Measurements from ENCODE around the gene ANKH.
"Not testable (repeated sequence)": the region's sequence is repeated elsewhere in the genome, so short reads cannot be mapped to it uniquely, and the experiment has no call there.

ANKH gene

GRCh38 chr5:14824499-14824898, 47.1 kb downstream of the ANKH start:
- no peak for DNase-seq

- DNase-seq = no peak
Measured at GRCh38 chr5:14821100-14821845, 50.3 kb downstream of the ANKH start.

GRCh38 chr5:14818931-14819790, 52.4 kb downstream of the ANKH start:
- DNase-seq = no peak

- DNase-seq = not testable (repeated sequence)
Measured at GRCh38 chr5:14817762-14818136, 53.8 kb downstream of the ANKH start.

- no peak for DNase-seq
Measured at GRCh38 chr5:14816999-14817761, 54.4 kb downstream of the ANKH start.

GRCh38 chr5:14816374-14816998, 55.1 kb downstream of the ANKH start:
- DNase-seq = no peak

DNA sequence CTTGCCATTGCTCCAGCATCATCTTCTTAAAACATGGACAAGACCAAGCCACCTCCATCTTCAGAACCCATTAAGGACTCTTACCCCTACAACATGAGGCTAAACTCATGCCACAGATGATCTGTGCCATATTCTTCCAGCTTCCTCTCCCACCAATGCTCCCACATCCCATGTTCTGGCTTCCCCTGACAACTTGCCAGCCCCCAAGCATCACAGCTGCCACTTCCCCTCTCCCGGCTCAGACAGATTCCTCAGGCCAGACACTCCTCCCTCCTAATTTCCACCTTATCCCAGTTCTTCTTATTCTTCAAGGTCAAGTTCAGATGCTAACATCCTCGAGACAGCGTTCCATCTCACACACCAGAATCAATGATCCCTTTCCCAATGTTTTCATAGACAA, 57.8 kb downstream of the ANKH start:
- no peak for DNase-seq

DNA sequence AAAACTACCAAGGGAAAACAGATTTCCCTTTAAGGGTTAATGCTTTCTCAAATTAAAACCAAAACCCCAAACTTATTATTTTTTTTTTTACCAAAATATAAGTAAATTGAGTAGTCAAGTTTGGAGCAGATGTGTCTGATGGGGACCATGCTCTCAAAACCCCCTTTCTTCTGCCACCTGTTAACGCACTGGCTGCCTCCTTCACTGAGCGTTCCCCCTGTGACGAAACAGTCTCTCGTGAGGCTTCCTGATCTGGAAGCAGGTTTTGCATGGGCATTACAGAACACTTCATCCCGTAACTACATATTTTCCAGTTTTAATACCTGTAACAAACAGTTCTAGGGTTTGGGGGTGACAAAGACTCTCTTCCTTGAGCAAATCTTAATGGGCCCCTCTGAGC, 59.4 kb downstream of the ANKH start:
- DNase-seq = no peak

DNA sequence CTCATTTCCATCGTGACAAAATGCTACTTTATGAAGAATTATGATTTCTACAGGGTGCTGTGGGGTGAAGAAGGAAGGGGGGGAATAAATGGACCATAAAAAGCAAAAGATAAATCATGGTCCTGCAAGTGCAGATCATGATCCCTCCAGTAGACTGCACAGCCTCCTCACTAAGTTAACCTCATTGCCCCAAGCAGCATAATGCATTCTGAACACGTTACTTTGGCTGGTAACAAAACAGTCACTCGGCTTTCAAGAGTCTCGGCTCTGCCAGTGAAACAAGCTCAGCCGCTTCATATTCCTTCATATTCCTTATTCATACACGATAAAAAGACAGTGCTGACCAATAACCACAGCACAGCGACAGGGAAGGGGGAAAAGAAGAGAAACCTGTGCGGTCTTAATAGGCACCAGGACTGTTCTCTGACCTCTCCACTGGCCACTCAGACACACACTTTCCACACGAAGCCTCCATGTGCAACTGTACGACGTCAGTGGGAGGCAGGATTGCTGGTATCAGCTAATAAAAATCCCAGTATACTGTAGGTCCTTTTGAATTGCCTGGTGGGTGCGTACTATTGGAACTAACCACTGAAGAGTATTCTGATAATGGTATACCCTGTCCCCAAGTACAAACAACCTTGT, 60.5 kb downstream of the ANKH start:
- no peak for DNase-seq

GRCh38 chr5:14810282-14810681, 61.3 kb downstream of the ANKH start:
- no peak for DNase-seq

DNA sequence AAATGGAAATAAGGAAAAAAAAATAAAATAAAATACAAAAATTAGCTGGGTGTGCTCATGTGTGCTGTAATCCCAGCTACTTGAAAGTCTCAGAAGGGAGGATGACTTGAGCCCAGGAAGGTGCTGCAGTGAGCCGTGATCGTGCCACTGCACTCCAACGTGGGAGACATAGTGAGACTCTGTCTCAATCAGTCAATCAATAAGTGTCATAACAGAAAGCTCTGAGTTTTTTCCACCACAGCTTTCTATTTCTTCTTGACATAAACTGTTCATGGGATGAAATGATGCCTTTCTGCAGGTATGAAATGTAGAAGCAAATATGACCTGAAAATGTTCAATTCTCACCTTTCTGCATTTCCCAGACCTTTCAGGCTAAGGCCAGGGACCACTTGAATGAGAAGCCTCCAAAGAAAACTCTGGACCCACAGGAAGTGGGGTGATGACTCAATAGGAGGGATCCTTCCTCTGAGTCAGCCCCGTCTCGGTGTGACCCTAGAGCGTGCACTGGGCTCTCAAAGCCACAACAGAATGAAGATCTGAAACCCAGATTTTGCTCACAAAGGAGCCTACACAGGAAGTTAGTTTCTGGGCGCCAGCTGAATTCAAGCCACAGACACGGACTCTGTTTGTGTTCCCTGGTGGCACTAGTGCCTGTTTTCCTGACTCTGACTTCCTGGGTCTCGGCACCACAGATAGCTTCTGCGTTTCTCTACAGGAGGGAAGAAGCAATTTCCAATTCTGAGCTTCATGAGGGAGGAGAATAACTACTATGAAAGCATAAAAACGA, 62.0 kb downstream of the ANKH start:
- peak; percentile 71 for DNase-seq

- no peak for DNase-seq
Measured at GRCh38 chr5:14807471-14807870, 64.1 kb downstream of the ANKH start.

GRCh38 chr5:14806456-14806855, 65.1 kb downstream of the ANKH start:
- DNase-seq = no peak

DNA sequence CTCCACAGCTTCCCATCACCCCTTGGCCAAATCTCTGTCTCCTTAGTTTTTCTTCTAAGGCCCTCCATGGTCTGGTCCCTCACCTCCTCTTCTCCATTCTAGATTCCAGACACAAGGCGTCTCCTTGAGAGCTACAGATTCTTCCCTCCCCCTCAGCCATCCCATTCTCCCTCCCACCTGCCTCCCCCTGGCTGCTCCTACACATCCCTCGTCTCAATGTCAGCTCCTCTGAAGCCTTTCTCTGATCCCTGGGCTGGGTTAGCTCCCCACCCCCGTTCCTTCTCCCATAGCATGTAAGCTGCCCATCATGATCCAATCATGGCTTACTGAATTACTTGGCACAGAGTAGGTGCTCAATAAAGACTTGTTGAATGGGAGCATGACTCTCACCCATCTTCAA, 69.0 kb downstream of the ANKH start:
- DNase-seq = no peak

DNA sequence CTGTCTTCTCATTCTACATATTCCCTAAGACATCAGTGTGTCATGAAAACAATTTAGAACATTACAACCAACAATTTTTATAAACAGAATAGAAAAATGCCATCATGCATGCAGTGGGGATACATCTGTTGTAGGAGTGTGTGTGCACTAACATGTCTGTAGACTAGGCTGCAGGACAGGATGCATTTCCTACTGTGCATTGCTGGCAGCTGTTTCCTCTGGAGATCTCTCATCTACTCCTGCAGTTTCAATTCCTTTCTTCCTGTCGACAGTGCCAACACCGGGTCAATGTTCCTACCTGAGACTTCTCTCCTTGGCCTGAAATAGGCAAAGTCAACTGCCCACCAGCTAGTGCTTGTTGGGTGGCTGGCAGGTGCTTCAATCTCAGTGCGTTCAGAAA, 69.8 kb downstream of the ANKH start:
- DNase-seq = no peak

DNA sequence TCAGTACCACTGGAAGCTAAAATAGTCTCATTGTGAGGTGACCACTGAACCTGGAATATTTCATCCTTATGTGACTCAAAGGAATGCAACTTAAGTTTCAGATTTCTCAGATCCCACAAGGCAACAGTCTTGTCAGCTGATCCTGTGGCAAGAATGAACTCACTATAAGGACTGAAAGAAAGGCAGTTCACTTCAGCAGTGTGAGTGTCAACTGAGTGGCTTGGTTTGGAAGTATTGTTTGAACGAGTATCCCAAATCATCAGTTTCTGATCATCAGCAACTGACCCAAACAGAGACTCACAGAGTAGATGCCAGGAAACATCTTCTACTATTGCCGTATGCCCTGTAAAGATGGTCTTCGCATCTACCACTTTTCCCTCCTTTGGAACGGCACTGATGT, 74.2 kb downstream of the ANKH start:
- DNase-seq = not testable (repeated sequence)

- DNase-seq = no peak
Measured at GRCh38 chr5:14794583-14795230, 76.9 kb downstream of the ANKH start.

DNA sequence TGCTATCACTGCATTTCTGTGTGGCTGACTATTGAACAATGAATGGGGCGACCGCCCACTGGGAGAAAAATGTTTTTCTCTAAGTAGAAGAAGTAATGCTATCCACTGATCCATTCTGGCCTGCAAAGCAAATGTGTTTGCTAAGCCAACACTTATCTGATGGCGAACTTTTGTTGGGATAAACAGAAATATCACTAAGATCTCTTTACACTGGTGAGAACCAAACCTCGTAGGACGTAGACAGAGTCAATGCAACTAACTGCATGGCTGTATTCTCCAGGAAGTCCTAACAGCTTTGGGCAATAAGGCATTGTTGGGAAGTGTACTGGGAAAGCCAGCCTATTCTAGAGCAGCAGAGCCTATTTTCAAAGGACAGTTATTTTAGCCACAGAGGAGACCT, 77.7 kb downstream of the ANKH start:
- DNase-seq = no peak

- DNase-seq = no peak
Measured at GRCh38 chr5:14790911-14791310, 80.7 kb downstream of the ANKH start.

GRCh38 chr5:14790220-14790619, 81.4 kb downstream of the ANKH start:
- DNase-seq = no peak
